GM12864 (cell line): ENCODE data around the gene RBM38.

Source experiments
- DNase-seq: peaks from one replicate; pipeline ENCODE4 v3.0.0-alpha.2; 2011; ENCODE audit warnings: low read depth
- H3K4me3 ChIP-seq: 2 replicates; pipeline ENCODE4 v1.5.1; 2011; ENCODE audit warnings: mild to moderate bottlenecking, low read depth, low read length, control low read depth
- TF ChIP-seq, protein P1 (sequence below): IDR thresholded peaks from 2 replicates; pipeline ENCODE4 v1.5.1; 2011; ENCODE audit warnings: low read depth, mild to moderate bottlenecking, moderate library complexity, low read length, control low read depth, inconsistent platforms; ENCODE audit errors: missing control alignments

Gene RBM38

GRCh38 chr20:57374931-57375651 lies 16.1 kb upstream of the RBM38 start:
- H3K4me3 ChIP-seq, result no peak overlapping the region
- TF ChIP-seq, protein P1, sequence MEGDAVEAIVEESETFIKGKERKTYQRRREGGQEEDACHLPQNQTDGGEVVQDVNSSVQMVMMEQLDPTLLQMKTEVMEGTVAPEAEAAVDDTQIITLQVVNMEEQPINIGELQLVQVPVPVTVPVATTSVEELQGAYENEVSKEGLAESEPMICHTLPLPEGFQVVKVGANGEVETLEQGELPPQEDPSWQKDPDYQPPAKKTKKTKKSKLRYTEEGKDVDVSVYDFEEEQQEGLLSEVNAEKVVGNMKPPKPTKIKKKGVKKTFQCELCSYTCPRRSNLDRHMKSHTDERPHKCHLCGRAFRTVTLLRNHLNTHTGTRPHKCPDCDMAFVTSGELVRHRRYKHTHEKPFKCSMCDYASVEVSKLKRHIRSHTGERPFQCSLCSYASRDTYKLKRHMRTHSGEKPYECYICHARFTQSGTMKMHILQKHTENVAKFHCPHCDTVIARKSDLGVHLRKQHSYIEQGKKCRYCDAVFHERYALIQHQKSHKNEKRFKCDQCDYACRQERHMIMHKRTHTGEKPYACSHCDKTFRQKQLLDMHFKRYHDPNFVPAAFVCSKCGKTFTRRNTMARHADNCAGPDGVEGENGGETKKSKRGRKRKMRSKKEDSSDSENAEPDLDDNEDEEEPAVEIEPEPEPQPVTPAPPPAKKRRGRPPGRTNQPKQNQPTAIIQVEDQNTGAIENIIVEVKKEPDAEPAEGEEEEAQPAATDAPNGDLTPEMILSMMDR, result no peak
- DNase-seq, result no peak

DNA sequence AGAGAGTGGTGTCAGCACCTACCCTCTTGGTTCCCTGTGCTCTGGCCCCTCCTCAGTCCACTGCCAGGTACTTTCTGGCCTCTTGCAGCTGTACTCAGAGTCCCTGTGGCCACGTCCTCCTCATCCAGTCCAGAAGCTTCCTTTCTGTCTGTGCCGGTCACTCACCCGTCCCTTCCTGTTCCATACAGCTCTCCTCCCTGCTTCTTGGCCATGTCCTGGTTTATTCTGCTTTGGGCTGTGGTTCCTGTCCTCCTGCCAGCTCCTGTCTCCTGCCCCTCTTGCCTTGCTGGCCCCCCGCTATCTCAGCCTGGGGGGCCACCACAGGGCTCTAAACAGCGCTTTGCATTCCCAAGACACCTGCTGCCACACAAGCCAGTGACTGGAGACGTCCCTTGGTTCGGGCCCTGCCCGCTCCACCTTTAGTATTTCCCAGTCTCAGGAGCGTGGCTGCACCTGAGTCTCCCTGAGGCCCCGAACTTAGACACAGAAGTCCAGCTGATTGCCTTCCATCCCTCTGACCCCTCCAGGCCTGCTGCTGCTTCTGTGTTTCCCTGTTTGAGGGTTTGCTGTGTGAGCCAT lies 15.5 kb upstream of the RBM38 start:
- H3K4me3 ChIP-seq, result no peak overlapping the region
- TF ChIP-seq, protein P1, result no peak
- DNase-seq, result no peak

DNA sequence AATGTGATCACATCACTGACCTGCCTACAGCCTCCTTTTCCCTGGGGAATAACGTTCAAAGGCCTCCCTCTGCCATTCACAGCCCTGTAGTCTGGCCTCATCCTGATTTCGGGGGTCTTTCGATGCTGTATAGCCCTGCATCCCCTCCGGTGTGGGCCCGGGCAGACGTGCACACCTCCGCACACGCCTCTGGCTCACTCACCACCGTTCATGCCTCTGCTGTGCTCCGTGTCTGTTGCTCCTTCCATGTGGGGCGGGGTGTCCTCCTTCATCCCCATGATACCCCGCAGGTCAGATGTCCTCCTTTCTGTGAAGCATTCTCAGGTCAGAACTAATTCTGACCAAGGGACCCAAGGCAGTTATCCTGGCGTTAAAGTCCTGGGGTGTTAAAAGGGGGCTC lies 13.8 kb upstream of the RBM38 start:
- DNase-seq, result no peak
- no peak overlapping the region for H3K4me3 ChIP-seq
- TF ChIP-seq, protein P1, result no peak

DNA sequence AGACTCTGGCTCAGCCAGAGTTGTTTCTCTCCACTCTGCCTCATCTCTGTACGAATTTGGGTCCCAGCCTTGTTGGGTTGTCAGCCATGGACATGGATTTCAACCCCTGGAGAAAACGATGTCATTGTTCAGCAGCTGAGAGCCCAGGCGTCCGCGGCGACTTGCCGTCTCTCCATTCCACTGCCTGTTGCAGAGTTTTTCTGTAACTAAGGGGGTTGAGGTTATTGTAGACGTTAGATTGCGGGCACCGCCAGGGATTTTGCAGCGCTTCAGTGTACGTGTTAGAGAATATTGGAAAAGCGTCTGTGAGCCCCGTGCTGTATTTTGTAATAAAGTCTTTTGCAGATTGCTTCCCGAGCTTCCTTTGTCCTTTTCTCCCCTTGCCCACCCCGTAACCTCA lies 13.1 kb upstream of the RBM38 start:
- no peak for DNase-seq
- H3K4me3 ChIP-seq, result no peak overlapping the region
- TF ChIP-seq, protein P1, result no peak

- DNase-seq, result no peak
Measured at GRCh38 chr20:57378646-57379262, 12.4 kb upstream of the RBM38 start.

DNA sequence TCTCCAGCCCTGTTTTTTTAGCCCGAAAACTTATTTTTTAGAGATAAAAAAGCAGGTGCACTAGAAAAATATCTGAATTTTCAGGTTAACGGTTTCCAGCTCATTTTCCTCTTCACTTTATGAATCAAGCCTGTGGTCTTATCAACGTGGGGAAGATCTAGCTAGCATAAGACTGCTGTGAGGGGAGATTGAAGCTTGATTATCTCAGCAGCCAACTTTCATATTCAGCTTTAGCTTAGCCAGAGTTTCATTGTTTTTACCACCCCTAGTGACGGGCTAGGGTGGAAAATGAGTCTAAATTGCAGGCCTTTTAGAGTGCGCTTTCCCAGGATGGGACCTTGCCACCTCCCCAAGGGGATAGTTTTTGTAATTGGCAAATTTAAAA lies 11.9 kb upstream of the RBM38 start:
- TF ChIP-seq, protein P1, result no peak
- no peak overlapping the region for H3K4me3 ChIP-seq
- no peak for DNase-seq

More at GRCh38 chr20:57378646-57379262, 12.4 kb upstream of the RBM38 start:
- TF ChIP-seq, protein P1, result no peak
- H3K4me3 ChIP-seq, result no peak overlapping the region
